Measurements from ENCODE around the gene DAD1.

Gene DAD1

GRCh38 chr14:22515929-22516328 lies 73.1 kb downstream of the DAD1 start:
- no peak for DNase-seq

Measured in right kidney (tissue), 1 donor.